Prostate gland (tissue), 2 donors: ENCODE data around the gene ANKMY1.

ENCODE experiments used
- POLR2A ChIP-seq: fragments of 450-650 bp; IDR thresholded peaks from one replicate; pipeline ENCODE4 v1.6.1; 2016; ENCODE audit warnings: antibody characterized with exemption, mild to moderate bottlenecking
- POLR2AphosphoS5 ChIP-seq: sonication (generic); formaldehyde crosslinking; IDR thresholded peaks from one replicate; pipeline ENCODE4 v1.6.1; 2017; ENCODE audit warnings: antibody characterized with exemption
- TF ChIP-seq, protein P1 (sequence below), 4 experiments: fragments of 200-600 bp in 2 of 4; fragments of 450-650 bp in 2 of 4; sonication (generic) in 2 of 4; IDR thresholded peaks; 1 replicate in 3 of 4; 2 replicates in 1 of 4; pipeline ENCODE4 v1.5.1; 2016 to 2019; ENCODE audit warnings: antibody characterized with exemption in 4 of 4, mild to moderate bottlenecking in 2 of 4, moderate library complexity in 2 of 4

DNA sequence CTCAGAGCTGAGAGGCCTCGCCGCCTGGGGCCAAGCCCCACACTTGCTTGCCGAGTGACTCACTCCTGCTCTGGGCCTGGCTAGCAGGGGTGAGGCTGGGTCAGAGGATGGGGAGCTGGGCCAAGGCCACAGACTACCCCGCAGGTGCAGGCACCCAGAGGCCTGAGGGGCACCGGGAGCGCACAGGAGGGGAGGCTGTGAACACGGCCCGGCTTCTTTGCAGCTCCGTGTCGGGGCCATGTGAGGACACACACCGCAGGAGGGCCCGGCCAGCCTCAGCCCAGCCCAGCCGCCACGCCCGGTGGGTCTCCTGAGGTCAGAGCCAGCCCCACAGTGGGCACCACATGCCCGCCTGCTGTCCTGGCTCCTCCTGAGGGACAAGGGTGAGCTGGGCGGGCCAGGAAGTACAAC lies 113.9 kb downstream of the ANKMY1 start:
- TF ChIP-seq, protein P1, sequence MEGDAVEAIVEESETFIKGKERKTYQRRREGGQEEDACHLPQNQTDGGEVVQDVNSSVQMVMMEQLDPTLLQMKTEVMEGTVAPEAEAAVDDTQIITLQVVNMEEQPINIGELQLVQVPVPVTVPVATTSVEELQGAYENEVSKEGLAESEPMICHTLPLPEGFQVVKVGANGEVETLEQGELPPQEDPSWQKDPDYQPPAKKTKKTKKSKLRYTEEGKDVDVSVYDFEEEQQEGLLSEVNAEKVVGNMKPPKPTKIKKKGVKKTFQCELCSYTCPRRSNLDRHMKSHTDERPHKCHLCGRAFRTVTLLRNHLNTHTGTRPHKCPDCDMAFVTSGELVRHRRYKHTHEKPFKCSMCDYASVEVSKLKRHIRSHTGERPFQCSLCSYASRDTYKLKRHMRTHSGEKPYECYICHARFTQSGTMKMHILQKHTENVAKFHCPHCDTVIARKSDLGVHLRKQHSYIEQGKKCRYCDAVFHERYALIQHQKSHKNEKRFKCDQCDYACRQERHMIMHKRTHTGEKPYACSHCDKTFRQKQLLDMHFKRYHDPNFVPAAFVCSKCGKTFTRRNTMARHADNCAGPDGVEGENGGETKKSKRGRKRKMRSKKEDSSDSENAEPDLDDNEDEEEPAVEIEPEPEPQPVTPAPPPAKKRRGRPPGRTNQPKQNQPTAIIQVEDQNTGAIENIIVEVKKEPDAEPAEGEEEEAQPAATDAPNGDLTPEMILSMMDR (IDR thresholded peaks at IDR 0.05): no peak
- TF ChIP-seq POLR2A: no peak
- no peak for TF ChIP-seq POLR2AphosphoS5
